ENCODE results near the gene LRP2. TPM values are rescaled to one million over a fixed set of nuclear protein-coding genes. Genes with fewer than 3 reads are reported as not detected.

Gene LRP2
- total and polyA plus RNA-seq, 2 of the 4 experiments (the other 2 are of a cell fraction): not detected

- no peak for ATAC-seq (ENCODE audit: low read depth)
- no peak overlapping the region for H2AFZ ChIP-seq (replicated peaks; ENCODE audit: low read length, poor library complexity)
- no TSS peak for BruUV-seq (replicated peaks)
- H3K27ac ChIP-seq (ENCODE audit: insufficient read depth, low read length): no peak overlapping the region
- TF ChIP-seq BHLHE40 (IDR thresholded peaks at IDR 0.05; ENCODE audit: low read depth, low read length) (no peak), FOS (IDR thresholded peaks at IDR 0.05; ENCODE audit: low read depth, low read length) (no peak), MAZ (IDR thresholded peaks at IDR 0.05; ENCODE audit: borderline replicate concordance, low read depth, low read length) (no peak), MAFK (IDR thresholded peaks at IDR 0.05; ENCODE audit: low read depth, low read length) (no peak), CEBPB (IDR thresholded peaks at IDR 0.05; ENCODE audit: low read depth, low read length) (no peak), RAD21 (IDR thresholded peaks at IDR 0.05; ENCODE audit: low read length) (no peak), SMC3 (IDR thresholded peaks at IDR 0.05; ENCODE audit: low read depth, low read length) (no peak), RCOR1 (IDR thresholded peaks at IDR 0.05; ENCODE audit: insufficient replicate concordance, low read length) (no peak), CTCF (conservative IDR thresholded peaks at IDR 0.05; ENCODE audit: low read depth, low read length) (no peak), CHD1 (IDR thresholded peaks at IDR 0.05; ENCODE audit: low read depth, low read length) (no peak), USF2 (IDR thresholded peaks at IDR 0.05; ENCODE audit: low read depth, low read length) (no peak), POLR2A (IDR thresholded peaks at IDR 0.05; ENCODE audit: low read depth, low read length) (no peak), MXI1 (IDR thresholded peaks at IDR 0.05; ENCODE audit: borderline replicate concordance, low read depth, low read length) (no peak), RFX5 (IDR thresholded peaks at IDR 0.05; ENCODE audit: low read depth, low read length) (no peak)
- no peaks in the 10 kb centered on the region for H3K9me1 ChIP-seq (ENCODE audit: insufficient read depth, low read length)
- dilution Hi-C loops (cut with HindIII; ENCODE audit: low sequenced_read_pairs, unreplicated experiment): no loop called here
- no peak overlapping the region for H3K4me3 ChIP-seq (ENCODE audit: insufficient read depth, low read depth, low read length)
- H2BK20ac ChIP-seq (ENCODE audit: low read depth, low read length): no peak overlapping the region
- H3K14ac ChIP-seq (replicated peaks; ENCODE audit: low read depth, low read length): no peak overlapping the region
- no peak overlapping the region for H2BK15ac ChIP-seq (ENCODE audit: low read depth, low read length)
- no peaks in the 10 kb centered on the region for H3K4me1 ChIP-seq (ENCODE audit: control insufficient read depth, insufficient read depth, low read length)
- WGBS, 2 experiments (ENCODE audit: extremely low coverage in 2 of 2, insufficient read length in 1 of 2): no CpG with 5 or more reads among the region's 4 CpGs
- H2AK5ac ChIP-seq (ENCODE audit: low read depth, low read length): no peak overlapping the region
- no peak overlapping the region for H3K4me2 ChIP-seq (ENCODE audit: low read depth, low read length)
- POLR2A ChIA-PET (ENCODE audit: unreplicated experiment): no interaction called here
- H3K36me3 ChIP-seq (ENCODE audit: control insufficient read depth, insufficient read depth, low read length): no peaks in the 10 kb centered on the region
- H4K20me1 ChIP-seq (ENCODE audit: insufficient read depth, low read length): no peaks in the 10 kb centered on the region
- no peak overlapping the region for H3K23ac ChIP-seq (ENCODE audit: low read depth, low read length)
- DNase-seq: no peak
- H3K9ac ChIP-seq (ENCODE audit: low read depth, low read length): no peak overlapping the region
- no peak overlapping the region for H3K56ac ChIP-seq (ENCODE audit: extremely low read depth, insufficient read depth, low read length)
- H2BK120ac ChIP-seq (ENCODE audit: low read depth, low read length): no peak overlapping the region
- in situ Hi-C loops (cut with MboI; ENCODE audit: low sequenced_read_pairs): no loop called here
- H3K79me1 ChIP-seq (ENCODE audit: low read depth in 1 of 2, low read length in 2 of 2): no peaks in the 10 kb centered on the region
- no peak overlapping the region for H2BK5ac ChIP-seq (ENCODE audit: low read depth, low read length, poor library complexity, severe bottlenecking)
- H4K91ac ChIP-seq (ENCODE audit: insufficient read depth, low read depth, low read length): no peak overlapping the region
- intact Hi-C loops (cut with micrococcal nuclease): no loop called here
- H3K18ac ChIP-seq (ENCODE audit: low read depth, low read length): no peak overlapping the region
- no peak overlapping the region for H4K5ac ChIP-seq (ENCODE audit: low read depth, low read length)
- no peak overlapping the region for H2AK9ac ChIP-seq (replicated peaks; ENCODE audit: low read depth, low read length, poor library complexity)
- H3K9me3 ChIP-seq (ENCODE audit: control insufficient read depth, insufficient read depth, low read length): no peaks in the 10 kb centered on the region
- no peak overlapping the region for H4K8ac ChIP-seq (ENCODE audit: low read depth in 2 of 2, low read length in 2 of 2)
- no peaks in the 10 kb centered on the region for H3K27me3 ChIP-seq (ENCODE audit: control insufficient read depth, insufficient read depth, low read length)
- H3K4ac ChIP-seq (ENCODE audit: low read depth, low read length): no peak overlapping the region
- CTCF ChIA-PET: interaction anchor here (1.0 kb wide), 1 partner anchor 22 kb away, joined by 3 read pairs; no protein-coding TSS in a partner anchor
These were observed 60.6 kb downstream of the LRP2 start for GRCh38 chr2:169301596-169302335.
